H1 (cell line): Measurements from ENCODE around the gene KLK1. TPM values are rescaled to one million over a fixed set of nuclear protein-coding genes. Genes with fewer than 3 reads are reported as not detected.

Experiments
- BRCA1 ChIP-seq: IDR thresholded peaks from 2 replicates; pipeline ENCODE4 v1.6.1; 2012; ENCODE audit warnings: low read depth, low read length, improper control_type of control experiment
- JUN ChIP-seq: IDR thresholded peaks from 2 replicates; pipeline ENCODE4 v1.6.1; 2011; ENCODE audit warnings: low read depth, mild to moderate bottlenecking, improper control_type of control experiment, low read length
- POU5F1 ChIP-seq: IDR thresholded peaks from 2 replicates; pipeline ENCODE4 v1.6.1; 2011; ENCODE audit warnings: low read depth, mild to moderate bottlenecking, low read length, moderate library complexity
- YY1 ChIP-seq: IDR thresholded peaks from 2 replicates; pipeline ENCODE4 v1.6.1; 2011; ENCODE audit warnings: low read depth, mild to moderate bottlenecking, low read length
- polyA plus RNA-seq, 7 experiments: library from polyadenylated mRNA; depleted of rRNA in 3 of 7; stranded (reverse) in 5 of 7; unstranded in 2 of 7; fragments of >200 nt in 5 of 7; fragments of 200-250 nt in 2 of 7; gene quantifications; 1 replicate in 5 of 7; 2 replicates in 1 of 7; 4 replicates in 1 of 7; pipeline versions ENCODE4 v1.2.1 to v1.2.3, GENCODE V29; 2011 to 2013; ENCODE audit warnings: missing spikeins in 2 of 7, mixed read lengths in 2 of 7
- total RNA-seq: library from RNA; stranded (reverse); fragmentation: NEBNext Ultra II Directional; extraction: Animal tissue kit (Norgen Biotek cat#: 25700); gene quantifications from 2 replicates; pipeline ENCODE4 v1.2.1, GENCODE V29; 2021
- TF ChIP-seq, protein P1 (sequence below): IDR thresholded peaks from 2 replicates; pipeline ENCODE4 v1.6.1; 2012; ENCODE audit warnings: inconsistent platforms

The KLK1 gene
- total and polyA plus RNA-seq, 2 of the 8 experiments (the other 6 are each of a cell fraction or from before 2014, with no cell fraction given): 3.4 to 4.0 TPM

GRCh38 chr19:50822661-50823208 is 852 bp downstream of the KLK1 start (continued):
- no peak for TF ChIP-seq JUN
- no peak for TF ChIP-seq BRCA1
- TF ChIP-seq YY1: no peak
- TF ChIP-seq, protein P1, sequence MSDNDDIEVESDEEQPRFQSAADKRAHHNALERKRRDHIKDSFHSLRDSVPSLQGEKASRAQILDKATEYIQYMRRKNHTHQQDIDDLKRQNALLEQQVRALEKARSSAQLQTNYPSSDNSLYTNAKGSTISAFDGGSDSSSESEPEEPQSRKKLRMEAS: no peak
- TF ChIP-seq POU5F1: no peak
